Stimulated activated CD4-positive, alpha-beta T cell treated with anti-CD3 and anti-CD28 coated beads, Interleukin-1b, Interleukin-23, amount 100 ng/mL, for 4 hours (primary cell): ENCODE results near the gene MYZAP.

ENCODE experiments used
- DNase-seq, 2 donors: peaks; one replicate each; pipeline ENCODE4 v3.0.0-alpha.2; 2020; ENCODE audit warnings: low read depth in 2 of 2

Gene MYZAP

GRCh38 chr15:57562196-57562769 lies 29.4 kb upstream of the MYZAP start:
- no peak for DNase-seq

GRCh38 chr15:57563416-57563815 lies 28.3 kb upstream of the MYZAP start:
- no peak for DNase-seq

GRCh38 chr15:57565311-57565710 lies 26.4 kb upstream of the MYZAP start:
- no peak for DNase-seq

- no peak for DNase-seq
Measured at GRCh38 chr15:57566834-57567233, 24.9 kb upstream of the MYZAP start.

GRCh38 chr15:57567891-57568290 lies 23.8 kb upstream of the MYZAP start:
- DNase-seq, result no peak

- DNase-seq, result no peak
Measured at GRCh38 chr15:57568299-57568698, 23.4 kb upstream of the MYZAP start.

GRCh38 chr15:57570340-57570739 lies 21.4 kb upstream of the MYZAP start:
- no peak for DNase-seq

- DNase-seq, result no peak
Measured at GRCh38 chr15:57570994-57571393, 20.7 kb upstream of the MYZAP start.

- no peak for DNase-seq
Measured at GRCh38 chr15:57571725-57572124, 20.0 kb upstream of the MYZAP start.

- DNase-seq, result no peak
Measured at GRCh38 chr15:57572468-57572867, 19.2 kb upstream of the MYZAP start.

GRCh38 chr15:57573151-57573550 lies 18.6 kb upstream of the MYZAP start:
- DNase-seq, result no peak

GRCh38 chr15:57575363-57575762 lies 16.3 kb upstream of the MYZAP start:
- DNase-seq, result no peak

- DNase-seq, result no peak
Measured at GRCh38 chr15:57578288-57578900, 13.3 kb upstream of the MYZAP start.

GRCh38 chr15:57580428-57580827 lies 11.3 kb upstream of the MYZAP start:
- no peak for DNase-seq

- no peak for DNase-seq
Measured at GRCh38 chr15:57580866-57581265, 10.8 kb upstream of the MYZAP start.

GRCh38 chr15:57582090-57582489 lies 9.6 kb upstream of the MYZAP start:
- no peak for DNase-seq

GRCh38 chr15:57583282-57583681 lies 8.4 kb upstream of the MYZAP start:
- DNase-seq, result no peak

GRCh38 chr15:57583720-57584119 lies 8.0 kb upstream of the MYZAP start:
- DNase-seq, result no peak

- no peak for DNase-seq
Measured at GRCh38 chr15:57586661-57587424, 4.9 kb upstream of the MYZAP start.

GRCh38 chr15:57589281-57589680 lies 2.4 kb upstream of the MYZAP start:
- no peak for DNase-seq

GRCh38 chr15:57589754-57590153 lies 1.9 kb upstream of the MYZAP start:
- no peak for DNase-seq

GRCh38 chr15:57591237-57591821 lies 375 bp upstream of the MYZAP start:
- DNase-seq, result no peak

GRCh38 chr15:57592426-57592825 lies 722 bp downstream of the MYZAP start:
- no peak for DNase-seq
